Heart left ventricle (tissue), 16 donors: ENCODE results near the gene DNER. TPM values are rescaled to one million over a fixed set of nuclear protein-coding genes. Genes with fewer than 3 reads are reported as not detected.

Source experiments
- ATAC-seq, 4 donors: fragments of 200-7000 bp; cut with Tn5 transposase; one replicate each; pipeline ENCODE4 v1.9.1; 2020 to 2022; ENCODE audit warnings: moderate library complexity in 4 of 4, mild to moderate bottlenecking in 3 of 4, moderate number of reproducible peaks in 1 of 4
- DNase-seq, 5 donors: peaks; one replicate each; pipeline ENCODE4 v3.0.0-alpha.2; 2020
- H3K27ac ChIP-seq, 12 donors: fragments of 200-600 bp; sonication (generic) in 4 of 12; one replicate each; pipeline versions ENCODE4 v1.5.0 to v1.8.0; 2016 to 2022; ENCODE audit warnings: mild to moderate bottlenecking in 2 of 12
- H3K27me3 ChIP-seq, 9 donors: fragments of 200-600 bp; sonication (generic) in 2 of 9; one replicate each; pipeline versions ENCODE4 v1.5.1 to v1.8.0; 2016 to 2022; ENCODE audit warnings: mild to moderate bottlenecking in 3 of 9
- H3K36me3 ChIP-seq, 9 donors: fragments of 200-600 bp; sonication (generic) in 2 of 9; one replicate each; pipeline versions ENCODE4 v1.5.0 to v1.8.0; 2018 to 2022; ENCODE audit warnings: mild to moderate bottlenecking in 2 of 9
- H3K4me1 ChIP-seq, 12 donors: fragments of 200-600 bp; sonication (generic) in 4 of 12; one replicate each; pipeline versions ENCODE4 v1.5.0 to v1.8.0; 2016 to 2022; ENCODE audit warnings: mild to moderate bottlenecking in 3 of 12
- H3K4me3 ChIP-seq, 12 donors: fragments of 200-600 bp; sonication (generic) in 4 of 12; one replicate each; pipeline versions ENCODE4 v1.5.0 to v1.8.0; 2017 to 2022; ENCODE audit warnings: mild to moderate bottlenecking in 9 of 12, moderate library complexity in 4 of 12
- H3K9me3 ChIP-seq, 12 donors: fragments of 200-600 bp; sonication (generic) in 4 of 12; one replicate each; pipeline versions ENCODE4 v1.5.0 to v1.8.0; 2016 to 2022; ENCODE audit warnings: mild to moderate bottlenecking in 1 of 12
- POLR2A ChIP-seq, 2 donors: fragments of 450-650 bp; IDR thresholded peaks; one replicate each; pipeline ENCODE4 v1.6.1; 2017; ENCODE audit warnings: antibody characterized with exemption in 2 of 2, mild to moderate bottlenecking in 2 of 2, moderate library complexity in 2 of 2
- WGBS, 4 donors: extraction: QIAGEN DNeasy Blood & Tissue Kit in 2 of 4; methylation state at CpG; one replicate each; pipeline versions ENCODE4 v1.1.5 to v1.1.7; 2013 to 2018; 5-methylcytosine and 5-hydroxymethylcytosine counted together
- intact Hi-C, 10 donors: fragments of 100-400 bp; cut with DNase I; formaldehyde crosslinking; loops; one replicate each; pipeline versions ENCODE4 v1.11.1 to v1.14.2; 2022
- polyA plus RNA-seq, 2 donors: library from polyadenylated mRNA; stranded (reverse); fragments of 200-250 nt; gene quantifications; one replicate each; pipeline ENCODE4 v1.2.3, GENCODE V29; 2013
- total RNA-seq, 9 donors: library from RNA; depleted of rRNA in 2 of 9; stranded (reverse); fragments of >200 nt in 2 of 9; fragmentation: NEBNext Ultra II Directional in 3 of 9; extraction: Animal tissue kit (Norgen Biotek cat#: 25700) in 3 of 9; gene quantifications; one replicate each; pipeline versions ENCODE4 v1.1.0 to v1.2.4, GENCODE V29; 2016 to 2023
- TF ChIP-seq, protein P1 (sequence below), 12 donors: fragments of 200-600 bp; sonication (generic) in 4 of 12; IDR thresholded peaks; one replicate each; pipeline versions ENCODE4 v1.5.0 to v1.8.0; 2018 to 2022; ENCODE audit warnings: antibody characterized with exemption in 12 of 12, mild to moderate bottlenecking in 5 of 12
- donor health status: ischemic (EF 13 %, LVEDD 7.1; RV severe dilation, severe dysfunction).
- donor health status: healthy with polysubstance abuse.
- donor health status: DM: no; HTN: yes; CAD: no.
- donor health status: DM: no; HTN: no; CAD: no.
- donor health status: ischemic (EF 25% LVEDD 6.9; RV normal size, moderate dysfunction).
- donor health status: ischemic (EF 25% LVEDD 5.7; RV mildly dilated, moderate dysfunction).
- donor health status: healthy.
- donor health status: DM: yes; HTN: yes; CAD: no.
- donor health status: ischemic (EF 35%, LVEDD 5.7; RV mildly dilated, moderate dysfunction).
- donor health status: nonischemic (EF 11% LVEDD 7.7; RV severe dilation, severe dysfunction).
- donor health status: DM: yes; HTN: yes; CAD: no.
- donor health status: PGD.
- donor health status: ischemic (EF 29% LVEDD 5.4; RV normal size, mild dysfunction).
- donor health status: nonischemic (EF 23%, LVEDD 6.1; RV moderate dilation, normal function).

Gene DNER
- total and polyA plus RNA-seq, 11 donors: 0.19 to 3.3 (median 0.82) TPM

DNA sequence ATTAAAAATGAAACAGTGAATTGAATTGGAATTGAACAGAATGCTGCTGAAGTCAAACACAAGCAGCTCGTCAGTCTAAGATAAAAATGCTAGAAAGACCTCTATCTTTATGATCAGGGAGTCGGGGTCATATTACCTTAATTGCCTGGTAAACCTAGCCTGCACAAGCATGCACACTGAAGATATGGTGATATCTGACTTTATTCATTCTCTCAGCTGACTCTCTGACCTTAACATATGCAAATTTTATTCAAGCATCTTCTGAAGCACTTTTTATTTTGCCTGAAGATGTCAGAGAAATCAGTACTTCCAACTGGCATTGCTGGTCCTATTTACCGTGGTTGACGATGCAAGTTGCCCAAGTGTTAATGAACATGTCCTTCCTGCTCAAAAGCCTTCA is 56.4 kb downstream of the DNER start:
- H3K27ac ChIP-seq: no peak overlapping the region
- no peaks in the 10 kb centered on the region for H3K27me3 ChIP-seq
- DNase-seq (no peak), ATAC-seq (no peak)
- no peaks in the 10 kb centered on the region for H3K36me3 ChIP-seq
- intact Hi-C loops: no loop called here
- no peaks in the 10 kb centered on the region for H3K4me1 ChIP-seq
- no peak overlapping the region for H3K4me3 ChIP-seq
- WGBS, 4 donors: 76 to 80% (median 76%) methylated on average over 4 of the region's 4 CpGs
- TF ChIP-seq POLR2A (IDR thresholded peaks at IDR 0.05): no peak
- TF ChIP-seq, protein P1, sequence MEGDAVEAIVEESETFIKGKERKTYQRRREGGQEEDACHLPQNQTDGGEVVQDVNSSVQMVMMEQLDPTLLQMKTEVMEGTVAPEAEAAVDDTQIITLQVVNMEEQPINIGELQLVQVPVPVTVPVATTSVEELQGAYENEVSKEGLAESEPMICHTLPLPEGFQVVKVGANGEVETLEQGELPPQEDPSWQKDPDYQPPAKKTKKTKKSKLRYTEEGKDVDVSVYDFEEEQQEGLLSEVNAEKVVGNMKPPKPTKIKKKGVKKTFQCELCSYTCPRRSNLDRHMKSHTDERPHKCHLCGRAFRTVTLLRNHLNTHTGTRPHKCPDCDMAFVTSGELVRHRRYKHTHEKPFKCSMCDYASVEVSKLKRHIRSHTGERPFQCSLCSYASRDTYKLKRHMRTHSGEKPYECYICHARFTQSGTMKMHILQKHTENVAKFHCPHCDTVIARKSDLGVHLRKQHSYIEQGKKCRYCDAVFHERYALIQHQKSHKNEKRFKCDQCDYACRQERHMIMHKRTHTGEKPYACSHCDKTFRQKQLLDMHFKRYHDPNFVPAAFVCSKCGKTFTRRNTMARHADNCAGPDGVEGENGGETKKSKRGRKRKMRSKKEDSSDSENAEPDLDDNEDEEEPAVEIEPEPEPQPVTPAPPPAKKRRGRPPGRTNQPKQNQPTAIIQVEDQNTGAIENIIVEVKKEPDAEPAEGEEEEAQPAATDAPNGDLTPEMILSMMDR (IDR thresholded peaks at IDR 0.05): no peak
- H3K9me3 ChIP-seq: no peaks in the 10 kb centered on the region

DNA sequence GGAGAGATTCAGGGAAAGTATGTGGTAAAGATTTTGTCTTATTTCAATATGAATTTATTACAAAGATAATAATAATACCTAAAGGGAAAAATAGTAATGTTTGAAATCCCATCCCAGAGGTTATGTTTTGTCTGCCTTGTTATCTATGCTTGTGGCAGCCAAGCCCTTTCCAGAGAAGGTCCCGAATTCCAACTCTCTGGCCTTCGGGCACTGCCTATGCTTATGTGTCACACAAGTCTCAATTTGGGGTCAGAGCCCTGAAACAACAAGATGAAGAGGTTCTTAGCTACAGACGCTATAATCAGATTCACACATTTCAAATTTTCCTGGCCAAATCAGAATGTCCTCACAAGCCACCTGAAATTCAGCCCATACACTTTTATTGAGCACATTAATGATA is 59.9 kb downstream of the DNER start:
- no peaks in the 10 kb centered on the region for H3K4me1 ChIP-seq
- no peak for DNase-seq
- no peak overlapping the region for H3K4me3 ChIP-seq
- intact Hi-C loops: no loop called here
- WGBS, 4 donors: 82 to 91% (median 85%) methylated on average over 3 of the region's 3 CpGs
- TF ChIP-seq POLR2A (IDR thresholded peaks at IDR 0.05): no peak
- TF ChIP-seq, protein P1 (IDR thresholded peaks at IDR 0.05): no peak
- no peak for ATAC-seq
- no peaks in the 10 kb centered on the region for H3K36me3 ChIP-seq
- H3K9me3 ChIP-seq: no peaks in the 10 kb centered on the region
- H3K27ac ChIP-seq: no peak overlapping the region
- H3K27me3 ChIP-seq: peaks cover 0 to 18% (median 0%) of the 10 kb centered on the region in 9 donors

DNA sequence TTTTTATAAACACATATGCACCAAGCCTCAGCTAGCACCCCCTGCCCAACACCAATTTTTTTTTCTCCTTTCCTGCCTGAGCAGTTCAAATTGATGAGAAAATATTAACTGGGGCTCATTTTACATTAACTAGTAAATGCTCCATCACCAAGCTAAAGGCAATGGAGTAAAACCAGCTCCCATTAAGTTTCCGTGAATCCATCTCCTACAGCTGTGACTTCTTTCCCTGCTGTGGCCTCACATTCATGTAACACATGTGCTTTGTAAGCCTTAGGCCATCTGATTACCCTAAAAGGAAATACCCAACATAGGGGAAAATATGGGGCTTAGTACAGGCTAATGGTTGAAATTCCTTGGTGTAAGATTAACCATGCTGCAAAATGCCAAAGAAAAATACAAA is 60.8 kb downstream of the DNER start:
- no peaks in the 10 kb centered on the region for H3K9me3 ChIP-seq
- no peak for TF ChIP-seq POLR2A (IDR thresholded peaks at IDR 0.05)
- TF ChIP-seq, protein P1 (IDR thresholded peaks at IDR 0.05): no peak
- DNase-seq (no peak), ATAC-seq (no peak)
- H3K27ac ChIP-seq: no peak overlapping the region
- intact Hi-C loops: no loop called here
- no peak overlapping the region for H3K4me3 ChIP-seq
- WGBS, 4 donors: 75 to 90% (median 84%) methylated on average over 1 of the region's 1 CpG
- peaks cover 0 to 18% (median 0%) of the 10 kb centered on the region in 9 donors for H3K27me3 ChIP-seq
- H3K4me1 ChIP-seq: no peaks in the 10 kb centered on the region
- H3K36me3 ChIP-seq: no peaks in the 10 kb centered on the region

DNA sequence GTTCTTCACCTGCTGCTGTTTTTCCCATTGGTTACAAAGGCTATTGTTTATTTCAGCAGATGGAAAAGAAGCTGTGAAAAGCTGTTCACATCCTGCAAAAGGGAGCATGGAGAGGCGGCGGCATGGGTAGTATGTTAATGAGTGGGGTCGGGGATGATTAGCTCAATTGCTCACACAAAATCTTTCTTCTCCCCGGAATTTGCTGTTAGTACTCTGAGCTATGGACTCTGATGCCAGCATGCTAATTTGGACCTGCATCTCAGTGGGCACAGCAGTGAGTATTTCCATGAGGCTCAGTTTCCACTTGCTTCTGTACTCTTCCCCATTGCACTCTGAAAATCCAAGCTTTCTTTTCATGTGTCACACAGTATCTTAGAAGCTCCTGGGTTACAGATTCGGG is 61.6 kb downstream of the DNER start:
- TF ChIP-seq POLR2A (IDR thresholded peaks at IDR 0.05): no peak
- TF ChIP-seq, protein P1 (IDR thresholded peaks at IDR 0.05): no peak
- WGBS, 4 donors: 68 to 72% (median 69%) methylated on average over 5 of the region's 5 CpGs
- no peak overlapping the region for H3K27ac ChIP-seq
- H3K27me3 ChIP-seq: peaks cover 0 to 18% (median 0%) of the 10 kb centered on the region in 9 donors
- H3K36me3 ChIP-seq: no peaks in the 10 kb centered on the region
- H3K4me3 ChIP-seq: no peak overlapping the region
- intact Hi-C loops: no loop called here
- no peak for ATAC-seq
- DNase-seq: no peak
- H3K4me1 ChIP-seq: no peaks in the 10 kb centered on the region
- H3K9me3 ChIP-seq: no peaks in the 10 kb centered on the region
